GM12801 (cell line): ENCODE measurements around the gene CYP4F12.

Experiments
- TF ChIP-seq, protein P1 (sequence below): IDR thresholded peaks from one replicate; pipeline ENCODE4 v1.5.1; 2011; ENCODE audit warnings: control low read depth; ENCODE audit not compliant: insufficient read length; ENCODE audit errors: extremely low read depth

CYP4F12 gene

DNA sequence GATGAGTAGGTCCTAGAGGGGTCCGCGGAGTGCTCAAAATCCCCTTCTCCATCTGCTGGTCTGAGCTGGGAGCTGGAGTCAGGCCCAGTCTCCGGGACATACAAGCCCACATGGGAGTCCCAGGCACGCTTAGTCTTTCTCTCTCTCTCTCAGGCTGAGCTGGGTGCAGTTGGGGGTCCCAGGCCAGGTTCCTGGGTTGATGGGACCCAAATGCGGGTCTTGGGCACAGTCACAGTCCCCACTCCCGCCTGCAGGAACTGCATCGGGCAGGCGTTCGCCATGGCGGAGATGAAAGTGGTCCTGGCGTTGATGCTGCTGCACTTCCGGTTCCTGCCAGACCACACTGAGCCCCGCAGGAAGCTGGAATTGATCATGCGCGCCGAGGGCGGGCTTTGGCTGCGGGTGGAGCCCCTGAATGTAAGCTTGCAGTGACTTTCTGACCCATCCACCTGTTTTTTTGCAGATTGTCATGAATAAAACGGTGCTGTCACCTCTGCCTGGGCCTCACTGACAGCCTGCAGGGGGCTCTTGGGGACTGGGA is 23.8 kb downstream of the CYP4F12 start:
- TF ChIP-seq, protein P1, sequence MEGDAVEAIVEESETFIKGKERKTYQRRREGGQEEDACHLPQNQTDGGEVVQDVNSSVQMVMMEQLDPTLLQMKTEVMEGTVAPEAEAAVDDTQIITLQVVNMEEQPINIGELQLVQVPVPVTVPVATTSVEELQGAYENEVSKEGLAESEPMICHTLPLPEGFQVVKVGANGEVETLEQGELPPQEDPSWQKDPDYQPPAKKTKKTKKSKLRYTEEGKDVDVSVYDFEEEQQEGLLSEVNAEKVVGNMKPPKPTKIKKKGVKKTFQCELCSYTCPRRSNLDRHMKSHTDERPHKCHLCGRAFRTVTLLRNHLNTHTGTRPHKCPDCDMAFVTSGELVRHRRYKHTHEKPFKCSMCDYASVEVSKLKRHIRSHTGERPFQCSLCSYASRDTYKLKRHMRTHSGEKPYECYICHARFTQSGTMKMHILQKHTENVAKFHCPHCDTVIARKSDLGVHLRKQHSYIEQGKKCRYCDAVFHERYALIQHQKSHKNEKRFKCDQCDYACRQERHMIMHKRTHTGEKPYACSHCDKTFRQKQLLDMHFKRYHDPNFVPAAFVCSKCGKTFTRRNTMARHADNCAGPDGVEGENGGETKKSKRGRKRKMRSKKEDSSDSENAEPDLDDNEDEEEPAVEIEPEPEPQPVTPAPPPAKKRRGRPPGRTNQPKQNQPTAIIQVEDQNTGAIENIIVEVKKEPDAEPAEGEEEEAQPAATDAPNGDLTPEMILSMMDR, result no peak

DNA sequence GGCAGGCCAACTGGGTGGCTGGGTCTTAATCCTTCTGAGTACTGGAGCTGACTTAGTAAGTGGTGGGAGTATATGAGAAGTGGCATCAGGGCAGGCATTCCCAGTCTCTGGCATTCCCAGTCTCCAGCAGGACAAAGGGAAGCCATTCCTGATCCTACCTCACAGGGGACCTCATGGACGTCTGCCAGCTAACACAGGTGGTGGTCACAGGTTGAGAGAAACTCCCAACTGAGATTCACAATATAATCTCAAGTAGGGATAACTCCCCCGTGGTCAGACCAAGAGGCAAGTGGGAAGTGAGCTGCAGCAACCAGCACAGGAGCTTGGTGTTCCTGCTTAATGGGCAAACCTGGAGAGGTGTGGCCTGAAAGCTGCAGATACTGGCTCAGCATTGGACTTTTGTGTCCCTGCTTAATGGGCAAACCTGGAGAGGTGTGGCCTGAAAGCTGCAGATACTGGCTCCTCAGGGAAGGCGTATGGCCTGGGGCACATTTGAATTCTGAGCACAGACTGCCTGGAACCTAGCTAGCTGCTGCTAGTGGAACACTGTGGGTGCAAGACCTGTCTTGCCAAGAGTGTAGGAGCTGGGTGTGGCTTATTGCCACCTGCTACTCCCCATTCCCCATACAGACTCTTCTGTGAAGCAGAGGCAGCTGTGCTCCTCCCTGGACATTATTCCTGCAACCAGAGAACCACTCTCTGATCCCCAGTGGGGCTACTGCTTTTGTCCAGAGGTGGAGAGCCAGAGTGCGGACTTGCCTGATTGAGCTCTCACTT is 29.1 kb downstream of the CYP4F12 start:
- TF ChIP-seq, protein P1, result no peak

DNA sequence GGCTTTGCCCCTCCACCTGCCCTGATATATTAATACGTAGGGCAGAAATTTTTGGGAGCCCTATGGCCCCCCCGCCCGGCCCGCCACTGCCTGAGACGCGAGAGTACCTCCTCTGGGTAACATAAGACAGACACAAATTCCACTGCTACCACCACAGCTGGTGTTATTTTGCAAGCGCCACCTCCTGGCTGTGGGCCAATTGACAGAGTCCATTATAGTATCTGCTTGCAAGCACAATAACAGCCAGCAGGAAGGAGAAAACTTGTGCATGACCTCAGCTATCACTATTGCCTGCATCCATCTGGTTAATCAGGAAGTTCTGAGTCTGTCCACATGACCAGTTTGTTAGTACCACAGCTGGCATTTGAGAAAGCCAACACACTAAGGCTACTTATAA is 29.6 kb downstream of the CYP4F12 start:
- TF ChIP-seq, protein P1, result no peak

DNA sequence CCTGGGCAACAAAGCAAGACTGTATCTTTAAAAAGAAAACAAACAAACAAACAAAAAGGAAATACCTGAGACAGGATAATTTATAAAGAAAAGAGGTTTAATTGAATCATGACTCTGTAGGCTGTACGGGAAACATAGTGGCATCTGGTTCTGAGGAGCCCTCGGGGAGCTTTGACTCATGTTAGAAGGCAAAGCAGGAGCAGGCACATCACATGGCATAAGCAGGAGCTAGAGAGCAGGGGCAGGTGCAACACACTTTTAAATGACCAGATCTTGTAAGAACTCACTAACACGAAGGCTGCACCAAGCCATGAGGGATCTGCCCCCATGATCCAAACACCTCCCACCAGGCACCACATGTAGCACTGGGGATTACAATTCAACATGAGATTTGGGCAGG is 41.8 kb downstream of the CYP4F12 start:
- TF ChIP-seq, protein P1, result no peak

DNA sequence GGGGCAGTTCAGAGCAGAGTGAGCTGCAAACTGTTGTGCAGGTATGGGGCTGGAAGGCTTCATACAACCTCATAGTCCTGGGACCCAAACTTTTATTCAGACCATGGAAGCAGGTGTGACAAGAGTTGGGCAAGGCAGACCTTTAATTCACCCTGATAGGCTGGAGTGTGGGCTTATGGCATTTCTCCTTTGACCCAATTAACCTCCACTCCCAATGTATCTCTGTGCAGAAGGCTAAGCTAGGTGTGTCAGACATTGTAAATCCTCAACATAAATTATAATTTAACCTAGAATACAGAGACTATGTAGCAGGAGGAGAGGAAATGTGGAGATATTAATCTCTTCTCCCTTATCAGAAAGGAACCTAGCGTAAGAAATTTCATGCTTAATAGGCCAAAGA is 42.8 kb downstream of the CYP4F12 start:
- TF ChIP-seq, protein P1, result no peak

DNA sequence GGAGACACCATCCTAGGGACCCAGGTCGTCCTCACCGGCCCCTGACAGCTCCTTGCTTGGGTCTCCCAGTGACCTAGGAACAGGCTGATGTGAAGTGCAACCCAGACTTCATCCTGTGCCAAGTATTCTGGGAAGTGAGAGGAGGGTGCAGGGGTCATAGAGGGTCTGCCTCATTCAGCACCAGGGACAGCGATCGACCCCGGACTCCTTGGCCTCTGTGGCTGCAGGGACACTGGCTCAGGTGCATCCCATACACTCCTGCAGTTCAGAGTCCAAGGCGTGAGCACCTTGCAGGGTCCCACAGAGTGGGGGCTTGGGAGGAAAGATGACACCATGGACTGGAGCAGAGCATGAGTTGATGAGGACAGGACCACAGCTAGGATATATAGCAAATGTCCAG is 44.9 kb downstream of the CYP4F12 start:
- TF ChIP-seq, protein P1, result no peak

DNA sequence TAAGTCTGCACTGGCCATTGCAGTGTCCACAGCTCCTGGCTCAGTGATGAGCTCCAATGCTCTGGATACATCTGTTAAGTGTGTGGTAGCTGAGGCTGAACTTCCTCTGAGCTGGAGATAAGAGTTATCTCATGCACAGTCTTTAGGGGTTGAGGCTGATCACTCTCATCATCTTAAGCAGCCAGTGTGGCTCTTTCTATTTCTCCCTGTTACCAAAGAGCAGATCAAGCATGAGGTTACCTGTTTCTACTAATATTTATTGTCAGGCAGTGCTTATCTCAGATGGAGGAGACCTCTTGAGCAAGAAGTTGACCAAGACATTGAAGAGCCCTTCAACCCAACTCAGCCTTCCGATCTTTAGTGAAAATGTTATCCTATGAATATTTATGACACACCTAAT is 48.4 kb downstream of the CYP4F12 start:
- TF ChIP-seq, protein P1, result no peak
